Activated CD4-positive, alpha-beta memory T cell treated with anti-CD3 and anti-CD28 coated beads, Interleukin-2, amount 10 ng/mL, durations not matched to agents 7 days and 5 days (primary cell): ENCODE results near the gene HCFC1. TPM values are rescaled to one million over a fixed set of nuclear protein-coding genes. Genes with fewer than 3 reads are reported as not detected.

Experiments
- CTCF ChIA-PET: fragments of 350-600 bp; sonication (Branson Sonifier 250); formaldehyde crosslinking; loops from one replicate; lab custom pipeline; 2021; ENCODE audit warnings: antibody characterized with exemption, inconsistent platforms; lab: Charles Lee
- POLR2A ChIA-PET: fragments of 350-600 bp; sonication (Branson Sonifier 250); formaldehyde crosslinking; loops from one replicate; lab custom pipeline; 2021; ENCODE audit warnings: antibody characterized with exemption; lab: Charles Lee
- DNase-seq: peaks from one replicate; pipeline ENCODE4 v3.0.0-alpha.2; 2020
- H3K27ac Mint-ChIP-seq: one replicate; pipeline ENCODE4 v1.8.0; 2021; ENCODE audit warnings: mild to moderate bottlenecking, mixed read lengths
- H3K27me3 Mint-ChIP-seq: one replicate; pipeline ENCODE4 v1.8.0; 2021; ENCODE audit warnings: mixed read lengths
- H3K36me3 Mint-ChIP-seq: one replicate; pipeline ENCODE4 v1.8.0; 2021; ENCODE audit warnings: low read depth, mixed read lengths
- H3K4me1 Mint-ChIP-seq: one replicate; pipeline ENCODE4 v1.8.0; 2021; ENCODE audit warnings: mixed read lengths
- H3K4me3 Mint-ChIP-seq: one replicate; pipeline ENCODE4 v1.8.0; 2021; ENCODE audit warnings: mild to moderate bottlenecking, mixed read lengths
- H3K9me3 Mint-ChIP-seq: one replicate; pipeline ENCODE4 v1.8.0; 2021; ENCODE audit warnings: mixed read lengths
- total RNA-seq, 2 experiments: library from RNA; stranded (reverse); gene quantifications; one replicate each; pipeline ENCODE4 v1.2.3, GENCODE V29; 2021

HCFC1 gene
- total RNA-seq, 2 experiments from 2014 or later, result 88.3 to 93.1 TPM

GRCh38 chrX:153969125-153969903 is 2.3 kb downstream of the HCFC1 start:
- POLR2A ChIA-PET, result interaction anchor here (0.8 to 10.4 kb wide), 16 partner anchors 8 to 430 kb away, joined by 3 to 201 read pairs (median 6); partner anchors contain the start of genes ARHGAP4, IDH3G, IRAK1 and NAA10
- peaks cover 34% of the 10 kb centered on the region for H3K36me3 Mint-ChIP-seq
- peak overlapping the region; percentile 100 for H3K4me3 Mint-ChIP-seq
- DNase-seq, result no peak
- CTCF ChIA-PET, result interaction anchor here (1.2 to 4.1 kb wide), 4 partner anchors 12 to 44 kb away, joined by 4 to 31 read pairs (median 6); no protein-coding TSS in a partner anchor
- no peaks in the 10 kb centered on the region for H3K9me3 Mint-ChIP-seq
- peaks cover 41% of the 10 kb centered on the region for H3K4me1 Mint-ChIP-seq
- peak overlapping the region; percentile 95 for H3K27ac Mint-ChIP-seq
- no peaks in the 10 kb centered on the region for H3K27me3 Mint-ChIP-seq

- POLR2A ChIA-PET, result interaction anchor here (1.2 to 10.4 kb wide), 10 partner anchors 13 to 430 kb away, joined by 3 to 201 read pairs (median 6); partner anchors contain the start of genes ARHGAP4, IDH3G, NAA10 and RPL10
- peaks cover 35% of the 10 kb centered on the region for H3K4me1 Mint-ChIP-seq
- CTCF ChIA-PET, result interaction anchor here (1.2 to 4.1 kb wide), 3 partner anchors 22 to 44 kb away, joined by 3 to 31 read pairs (median 4); no protein-coding TSS in a partner anchor
- no peaks in the 10 kb centered on the region for H3K9me3 Mint-ChIP-seq
- peak overlapping the region; percentile 95 for H3K27ac Mint-ChIP-seq
- H3K4me3 Mint-ChIP-seq, result peak overlapping the region; percentile 100
- peak; percentile 59 for DNase-seq
- H3K27me3 Mint-ChIP-seq, result no peaks in the 10 kb centered on the region
- peaks cover 34% of the 10 kb centered on the region for H3K36me3 Mint-ChIP-seq
Observed at GRCh38 chrX:153968754-153969124, 2.9 kb downstream of the HCFC1 start.

- H3K9me3 Mint-ChIP-seq, result no peaks in the 10 kb centered on the region
- ChIA-PET CTCF (interaction anchor here (1.2 to 4.1 kb wide), 3 partner anchors 21 to 43 kb away, joined by 3 to 31 read pairs (median 4); no protein-coding TSS in a partner anchor), POLR2A (interaction anchor here (1.0 to 10.4 kb wide), 9 partner anchors 13 to 379 kb away, joined by 3 to 201 read pairs (median 4); partner anchors contain the start of genes ARHGAP4, IDH3G, NAA10 and SSR4)
- peak overlapping the region; percentile 100 for H3K4me3 Mint-ChIP-seq
- H3K27ac Mint-ChIP-seq, result peak overlapping the region; percentile 95
- H3K27me3 Mint-ChIP-seq, result no peaks in the 10 kb centered on the region
- peaks cover 32% of the 10 kb centered on the region for H3K4me1 Mint-ChIP-seq
- no peak for DNase-seq
- peaks cover 34% of the 10 kb centered on the region for H3K36me3 Mint-ChIP-seq
Observed at GRCh38 chrX:153968255-153968654, 3.4 kb downstream of the HCFC1 start.

GRCh38 chrX:153967536-153968224 is 3.9 kb downstream of the HCFC1 start:
- Mint-ChIP-seq H3K4me3 (peak overlapping the region; percentile 100), H3K36me3 (peaks cover 36% of the 10 kb centered on the region), H3K27ac (peak overlapping the region; percentile 95), H3K4me1 (peaks cover 29% of the 10 kb centered on the region), H3K27me3 (no peaks in the 10 kb centered on the region), H3K9me3 (no peaks in the 10 kb centered on the region)
- DNase-seq, result peak; percentile 54
- POLR2A ChIA-PET, result interaction anchor here (1.0 to 10.4 kb wide), 12 partner anchors 14 to 380 kb away, joined by 3 to 201 read pairs (median 4); partner anchors contain the start of genes ARHGAP4 and NAA10
- CTCF ChIA-PET, result interaction anchor here (1.2 to 4.1 kb wide), 4 partner anchors 20 to 204 kb away, joined by 3 to 31 read pairs (median 6); partner anchors contain the start of gene PLXNB3

- Mint-ChIP-seq H3K36me3 (peaks cover 41% of the 10 kb centered on the region), H3K9me3 (no peaks in the 10 kb centered on the region), H3K4me3 (peak overlapping the region; percentile 100), H3K4me1 (peaks cover 29% of the 10 kb centered on the region), H3K27me3 (no peaks in the 10 kb centered on the region), H3K27ac (peak overlapping the region; percentile 95)
- peak; percentile 51 for DNase-seq
- ChIA-PET POLR2A (interaction anchor here (0.7 to 10.4 kb wide), 14 partner anchors 14 to 380 kb away, joined by 3 to 201 read pairs (median 4); partner anchors contain the start of genes ARHGAP4, IRAK1 and NAA10), CTCF (interaction anchor here (1.4 to 4.1 kb wide), 4 partner anchors 20 to 203 kb away, joined by 4 to 31 read pairs (median 8); partner anchors contain the start of genes ARHGAP4 and PLXNB3)
Observed at GRCh38 chrX:153966841-153967535, 4.6 kb downstream of the HCFC1 start.

GRCh38 chrX:153966283-153966688 is 5.3 kb downstream of the HCFC1 start:
- no peaks in the 10 kb centered on the region for H3K27me3 Mint-ChIP-seq
- H3K36me3 Mint-ChIP-seq, result peaks cover 42% of the 10 kb centered on the region
- peaks cover 29% of the 10 kb centered on the region for H3K4me1 Mint-ChIP-seq
- POLR2A ChIA-PET, result interaction anchor here (0.7 to 10.4 kb wide), 9 partner anchors 16 to 57 kb away, joined by 3 to 201 read pairs (median 4); partner anchors contain the start of genes ARHGAP4 and IRAK1
- H3K4me3 Mint-ChIP-seq, result peak overlapping the region; percentile 100
- CTCF ChIA-PET, result interaction anchor here (1.2 to 4.1 kb wide), 5 partner anchors 19 to 202 kb away, joined by 3 to 31 read pairs (median 6); partner anchors contain the start of genes ARHGAP4 and PLXNB3
- peak overlapping the region; percentile 95 for H3K27ac Mint-ChIP-seq
- no peak for DNase-seq
- no peaks in the 10 kb centered on the region for H3K9me3 Mint-ChIP-seq

GRCh38 chrX:153965406-153965805 is 6.2 kb downstream of the HCFC1 start:
- DNase-seq, result no peak
- no peak overlapping the region for H3K4me3 Mint-ChIP-seq
- H3K4me1 Mint-ChIP-seq, result peaks cover 29% of the 10 kb centered on the region
- POLR2A ChIA-PET, result interaction anchor here (10.4 kb wide), 1 partner anchor 39 kb away, joined by 201 read pairs; the partner anchor contains the start of gene ARHGAP4
- no peaks in the 10 kb centered on the region for H3K9me3 Mint-ChIP-seq
- no peaks in the 10 kb centered on the region for H3K27me3 Mint-ChIP-seq
- H3K27ac Mint-ChIP-seq, result peak overlapping the region; percentile 52
- CTCF ChIA-PET, result interaction anchor here (1.2 to 2.4 kb wide), 2 partner anchors 41 to 48 kb away, joined by 3 to 9 read pairs; no protein-coding TSS in a partner anchor
- H3K36me3 Mint-ChIP-seq, result peaks cover 47% of the 10 kb centered on the region

- CTCF ChIA-PET, result no interaction called here
- H3K4me1 Mint-ChIP-seq, result peaks cover 29% of the 10 kb centered on the region
- H3K9me3 Mint-ChIP-seq, result no peaks in the 10 kb centered on the region
- no peaks in the 10 kb centered on the region for H3K27me3 Mint-ChIP-seq
- no peak for DNase-seq
- no peak overlapping the region for H3K4me3 Mint-ChIP-seq
- POLR2A ChIA-PET, result interaction anchor here (1.1 kb wide), 1 partner anchor 33 kb away, joined by 3 read pairs; no protein-coding TSS in a partner anchor
- peaks cover 49% of the 10 kb centered on the region for H3K36me3 Mint-ChIP-seq
- no peak overlapping the region for H3K27ac Mint-ChIP-seq
Observed at GRCh38 chrX:153964105-153964504, 7.5 kb downstream of the HCFC1 start.

GRCh38 chrX:153963546-153963945 is 8.1 kb downstream of the HCFC1 start:
- CTCF ChIA-PET, result no interaction called here
- Mint-ChIP-seq H3K27me3 (no peaks in the 10 kb centered on the region), H3K9me3 (no peaks in the 10 kb centered on the region), H3K27ac (no peak overlapping the region), H3K4me1 (peaks cover 29% of the 10 kb centered on the region), H3K36me3 (peaks cover 43% of the 10 kb centered on the region), H3K4me3 (no peak overlapping the region)
- POLR2A ChIA-PET, result interaction anchor here (1.1 kb wide), 1 partner anchor 32 kb away, joined by 3 read pairs; no protein-coding TSS in a partner anchor
- no peak for DNase-seq

- no peaks in the 10 kb centered on the region for H3K27me3 Mint-ChIP-seq
- no peak for DNase-seq
- ChIA-PET POLR2A (interaction anchor here (0.8 to 3.9 kb wide), 4 partner anchors 10 to 37 kb away, joined by 3 to 13 read pairs (median 4); partner anchors contain the start of gene HCFC1), CTCF (interaction anchor here (1.1 to 1.6 kb wide), 2 partner anchors 13 to 52 kb away, joined by 3 to 4 read pairs; no protein-coding TSS in a partner anchor)
- no peak overlapping the region for H3K27ac Mint-ChIP-seq
- no peaks in the 10 kb centered on the region for H3K9me3 Mint-ChIP-seq
- H3K4me3 Mint-ChIP-seq, result no peak overlapping the region
- H3K4me1 Mint-ChIP-seq, result peaks cover 10% of the 10 kb centered on the region
- peaks cover 37% of the 10 kb centered on the region for H3K36me3 Mint-ChIP-seq
Observed at GRCh38 chrX:153961292-153961691, 10.3 kb downstream of the HCFC1 start.

GRCh38 chrX:153960786-153961185 is 10.8 kb downstream of the HCFC1 start:
- ChIA-PET POLR2A (interaction anchor here (3.9 kb wide), 1 partner anchor 10 kb away, joined by 13 read pairs; the partner anchor contains the start of gene HCFC1), CTCF (interaction anchor here (1.1 to 1.6 kb wide), 2 partner anchors 13 to 53 kb away, joined by 3 to 4 read pairs; no protein-coding TSS in a partner anchor)
- peaks cover 40% of the 10 kb centered on the region for H3K36me3 Mint-ChIP-seq

More at GRCh38 chrX:153960786-153961185, 10.8 kb downstream of the HCFC1 start:
- H3K9me3 Mint-ChIP-seq, result no peaks in the 10 kb centered on the region
- DNase-seq, result no peak
- H3K4me3 Mint-ChIP-seq, result no peak overlapping the region
- no peaks in the 10 kb centered on the region for H3K27me3 Mint-ChIP-seq
- no peak overlapping the region for H3K27ac Mint-ChIP-seq
- H3K4me1 Mint-ChIP-seq, result peaks cover 6% of the 10 kb centered on the region
